H7 (cell line): Measurements from ENCODE around the gene BRMS1L. TPM values are rescaled to one million over a fixed set of nuclear protein-coding genes. Genes with fewer than 3 reads are reported as not detected.
A peak's percentile ranks its signal among the peaks of the same experiment; 100 is the strongest.
"Not testable (repeated sequence)": the region's sequence is repeated elsewhere in the genome, so short reads cannot be mapped to it uniquely, and the experiment has no call there.

Experiments used
- DNase-seq: peaks from one replicate; pipeline ENCODE4 v3.0.0; 2012
- H3K27me3 ChIP-seq: 2 replicates; pipeline ENCODE4 v1.6.0; 2011; ENCODE audit warnings: mild to moderate bottlenecking, low read length; ENCODE audit not compliant: control insufficient read depth, insufficient read depth
- H3K36me3 ChIP-seq: replicated peaks from 2 replicates; pipeline ENCODE4 v1.5.1; 2011; ENCODE audit warnings: low read length; ENCODE audit not compliant: control insufficient read depth, insufficient read depth
- H3K4me3 ChIP-seq: 2 replicates; pipeline ENCODE4 v1.5.1; 2011; ENCODE audit warnings: low read depth, mild to moderate bottlenecking, control low read depth, low read length, moderate library complexity; ENCODE audit not compliant: insufficient read depth
- total RNA-seq: library from RNA; depleted of rRNA; stranded (reverse); fragments of >200 nt; shearing (Covaris generic); gene quantifications from 2 replicates; pipeline ENCODE4 v1.2.3, GENCODE V29; 2014; rRNA removed

BRMS1L gene, protein sequence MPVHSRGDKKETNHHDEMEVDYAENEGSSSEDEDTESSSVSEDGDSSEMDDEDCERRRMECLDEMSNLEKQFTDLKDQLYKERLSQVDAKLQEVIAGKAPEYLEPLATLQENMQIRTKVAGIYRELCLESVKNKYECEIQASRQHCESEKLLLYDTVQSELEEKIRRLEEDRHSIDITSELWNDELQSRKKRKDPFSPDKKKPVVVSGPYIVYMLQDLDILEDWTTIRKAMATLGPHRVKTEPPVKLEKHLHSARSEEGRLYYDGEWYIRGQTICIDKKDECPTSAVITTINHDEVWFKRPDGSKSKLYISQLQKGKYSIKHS
- total RNA-seq = 1.7 and 4.6 TPM in 2 replicates

DNA sequence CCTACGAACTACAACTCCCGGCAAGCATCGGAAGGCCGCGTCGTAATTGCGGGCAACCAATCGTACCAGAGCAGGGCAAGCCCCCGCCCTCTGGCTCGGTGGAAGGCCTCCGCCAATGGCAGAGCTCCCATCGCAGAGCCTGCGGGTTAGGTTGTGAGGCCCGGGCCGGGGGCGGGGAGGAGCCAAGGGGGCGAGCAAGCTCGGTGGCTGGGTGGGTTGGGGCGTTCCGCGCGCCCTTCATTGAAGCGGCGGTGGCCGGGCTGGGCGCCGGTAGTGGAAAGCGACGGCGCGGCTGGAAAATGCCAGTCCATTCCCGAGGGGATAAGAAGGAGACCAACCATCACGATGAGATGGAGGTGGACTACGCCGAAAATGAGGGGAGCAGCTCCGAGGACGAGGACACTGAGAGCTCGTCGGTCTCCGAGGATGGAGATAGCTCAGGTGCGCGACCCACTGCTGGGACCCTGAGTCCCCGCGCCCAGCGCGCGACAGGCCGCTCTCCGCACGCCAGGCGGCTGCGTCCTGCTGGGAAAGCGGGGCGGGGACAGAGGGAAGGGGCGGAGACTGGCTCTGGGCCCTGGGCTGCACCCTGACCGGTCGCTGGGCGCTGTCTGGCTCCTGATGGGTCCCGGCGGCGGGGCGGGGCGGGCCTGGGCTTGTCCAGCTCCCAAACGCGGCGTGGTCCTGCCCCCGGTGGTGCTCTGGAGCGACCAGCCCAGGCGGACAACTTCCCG is at the start of gene BRMS1L:
Gene BRMS1L, plus strand, starts transcription at position 121 of the 734 bp plus-strand sequence. Its CDS starts 179 bp downstream, at position 300.
- H3K27me3 ChIP-seq = no peaks in the 10 kb centered on the region
- DNase-seq = peak; percentile 98

DNA sequence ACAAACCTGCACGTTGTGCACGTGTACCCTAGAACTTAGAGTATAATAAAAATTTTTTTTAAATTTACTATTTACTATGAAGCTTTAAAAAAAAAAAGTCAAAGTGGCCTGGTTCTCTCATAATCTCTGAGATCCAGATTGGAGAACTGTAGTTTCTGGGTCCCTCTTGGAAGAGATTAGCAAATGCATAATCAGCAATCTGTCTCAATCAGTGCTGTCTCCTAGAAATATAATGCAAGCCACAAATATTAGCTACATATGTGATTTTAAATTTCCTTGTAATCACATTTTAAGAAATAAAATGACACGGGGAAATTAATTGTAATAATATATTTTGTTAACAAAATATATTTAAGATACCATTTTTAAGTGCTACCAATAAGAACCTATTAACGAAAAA is 49.3 kb upstream of the BRMS1L start:
- Histone ChIP-seq H3K27me3 (no peaks in the 10 kb centered on the region), H3K36me3 (no peaks in the 10 kb centered on the region), H3K4me3 (no peak overlapping the region)
- no peak for DNase-seq

More for the DNA sequence above, at the start of gene BRMS1L:
- H3K4me3 ChIP-seq = peak within 1 kb of the TSS; percentile 96
- H3K36me3 ChIP-seq = no peaks in the 10 kb centered on the region

DNA sequence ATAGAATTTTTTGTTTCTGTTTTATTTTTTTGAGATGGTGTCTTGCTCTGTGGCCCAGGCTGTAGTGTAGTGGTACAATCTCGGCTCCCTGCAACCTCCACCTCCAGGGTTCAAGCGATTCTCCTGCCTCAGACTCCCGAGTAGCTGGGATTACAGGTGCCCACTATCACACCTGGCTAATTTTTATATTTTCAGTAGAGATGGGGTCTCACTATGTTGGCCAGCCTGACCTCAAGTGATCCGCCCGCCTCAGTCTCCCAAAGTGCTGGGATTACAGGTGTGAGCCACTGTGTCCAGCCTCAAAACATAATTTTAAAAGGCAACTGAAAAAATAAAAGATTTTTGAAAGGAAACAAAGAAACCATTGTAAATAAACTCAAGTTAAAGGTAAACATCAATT is 48.6 kb upstream of the BRMS1L start:
- not testable (repeated sequence) for H3K36me3 ChIP-seq, H3K27me3 ChIP-seq, H3K4me3 ChIP-seq, DNase-seq

DNA sequence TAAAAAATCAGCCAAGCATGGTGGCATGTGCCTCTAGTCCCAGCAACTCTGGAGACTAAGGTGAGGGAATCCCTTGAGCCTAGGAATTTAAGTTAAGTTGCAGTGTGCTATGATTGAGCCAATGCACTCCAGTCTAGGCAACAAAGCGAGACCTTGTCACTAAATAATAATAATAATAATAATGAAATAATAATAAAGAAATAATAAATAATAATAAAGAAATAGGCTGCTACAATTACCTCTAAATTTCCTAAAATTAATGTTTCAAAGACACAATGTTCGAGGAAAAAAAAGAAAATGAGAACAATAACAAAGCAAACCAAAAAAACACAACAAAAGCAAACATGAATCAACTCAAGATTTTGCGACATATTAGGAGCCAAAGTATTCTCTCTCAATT is 46.8 kb upstream of the BRMS1L start:
- DNase-seq = no peak
- no peaks in the 10 kb centered on the region for H3K36me3 ChIP-seq
- no peak overlapping the region for H3K4me3 ChIP-seq

DNA sequence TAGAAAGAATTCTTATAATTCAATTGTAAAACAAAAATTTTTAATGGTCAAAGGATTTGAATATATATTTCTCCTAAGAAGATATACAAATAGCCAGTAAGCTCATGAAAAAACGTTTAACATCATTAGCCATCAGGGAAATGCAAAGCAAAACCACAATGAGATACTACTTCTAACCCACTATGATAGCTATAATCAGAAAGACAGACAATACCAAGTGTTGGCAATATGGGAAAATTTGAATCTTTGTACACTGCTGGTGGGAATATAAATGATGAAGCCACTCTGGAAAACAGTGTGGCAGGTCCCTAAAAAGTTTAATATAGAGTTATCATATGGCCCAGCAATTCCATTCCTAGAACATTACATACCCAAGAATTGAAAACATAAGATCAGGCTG is 42.4 kb upstream of the BRMS1L start:
- H3K4me3 ChIP-seq = no peak overlapping the region
- no peaks in the 10 kb centered on the region for H3K36me3 ChIP-seq
- DNase-seq = no peak
- no peaks in the 10 kb centered on the region for H3K27me3 ChIP-seq

More for the DNA sequence above, 46.8 kb upstream of the BRMS1L start:
- H3K27me3 ChIP-seq = no peaks in the 10 kb centered on the region

DNA sequence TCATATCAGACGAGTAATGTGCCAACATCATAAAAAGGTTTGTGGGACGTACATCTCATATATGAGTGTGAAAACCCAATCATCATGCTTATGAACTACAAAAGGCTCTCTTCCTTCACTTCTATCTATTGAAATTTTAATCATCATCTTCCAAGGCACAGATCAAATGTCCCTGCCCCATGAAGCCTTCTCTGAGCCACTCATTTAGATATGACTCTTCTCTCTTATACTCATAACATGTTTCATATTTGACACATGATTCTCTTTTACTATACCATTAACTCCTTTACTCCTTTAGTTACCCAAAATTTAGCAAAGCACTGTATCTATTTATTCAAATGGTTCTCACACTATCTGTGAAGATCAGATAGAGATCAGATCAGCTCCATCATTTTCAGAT is 39.3 kb upstream of the BRMS1L start:
- Histone ChIP-seq H3K4me3 (no peak overlapping the region), H3K27me3 (no peaks in the 10 kb centered on the region), H3K36me3 (no peaks in the 10 kb centered on the region)
- no peak for DNase-seq

DNA sequence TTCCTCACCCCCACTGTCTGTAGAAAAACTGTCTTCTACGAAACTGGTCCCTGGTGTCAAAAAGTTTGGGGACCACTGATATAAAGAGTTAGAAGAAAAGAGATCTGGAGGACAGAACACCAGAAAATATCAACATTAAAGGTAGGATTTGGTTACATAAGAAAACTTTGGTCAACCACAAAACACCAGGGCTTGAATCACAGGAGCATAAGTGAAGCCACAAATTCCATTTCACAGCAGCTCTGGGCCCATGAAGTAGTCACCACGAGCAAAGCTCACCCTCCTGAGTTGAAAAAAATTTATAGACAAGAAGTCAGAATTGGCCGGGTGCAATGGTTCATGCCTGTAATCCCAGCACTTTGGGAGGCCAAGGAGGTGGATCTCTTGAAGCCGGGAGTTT is 36.5 kb upstream of the BRMS1L start:
- Histone ChIP-seq H3K4me3 (no peak overlapping the region), H3K36me3 (no peaks in the 10 kb centered on the region), H3K27me3 (no peaks in the 10 kb centered on the region)
- no peak for DNase-seq

DNA sequence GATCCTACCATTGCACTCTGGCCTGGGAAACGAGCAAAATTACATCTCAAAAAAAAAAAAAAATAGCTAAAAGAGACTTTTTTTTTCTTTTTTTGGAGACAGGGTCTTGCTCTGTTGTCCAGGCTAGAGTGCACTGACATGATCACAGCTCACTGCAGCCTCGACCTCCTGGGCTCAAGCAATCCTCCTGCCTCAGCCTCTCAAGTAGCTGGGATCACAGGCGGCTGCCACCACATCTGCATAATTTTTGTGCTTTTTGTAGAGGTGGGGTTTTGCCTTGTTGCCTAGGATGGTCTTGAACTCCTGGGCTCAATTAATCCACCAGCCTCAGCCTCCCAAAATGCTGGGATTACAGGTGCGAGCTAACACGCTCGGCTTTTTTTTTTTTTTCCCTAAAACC is 28.3 kb upstream of the BRMS1L start:
- Histone ChIP-seq H3K36me3 (no peaks in the 10 kb centered on the region), H3K27me3 (no peaks in the 10 kb centered on the region), H3K4me3 (no peak overlapping the region)
- no peak for DNase-seq

DNA sequence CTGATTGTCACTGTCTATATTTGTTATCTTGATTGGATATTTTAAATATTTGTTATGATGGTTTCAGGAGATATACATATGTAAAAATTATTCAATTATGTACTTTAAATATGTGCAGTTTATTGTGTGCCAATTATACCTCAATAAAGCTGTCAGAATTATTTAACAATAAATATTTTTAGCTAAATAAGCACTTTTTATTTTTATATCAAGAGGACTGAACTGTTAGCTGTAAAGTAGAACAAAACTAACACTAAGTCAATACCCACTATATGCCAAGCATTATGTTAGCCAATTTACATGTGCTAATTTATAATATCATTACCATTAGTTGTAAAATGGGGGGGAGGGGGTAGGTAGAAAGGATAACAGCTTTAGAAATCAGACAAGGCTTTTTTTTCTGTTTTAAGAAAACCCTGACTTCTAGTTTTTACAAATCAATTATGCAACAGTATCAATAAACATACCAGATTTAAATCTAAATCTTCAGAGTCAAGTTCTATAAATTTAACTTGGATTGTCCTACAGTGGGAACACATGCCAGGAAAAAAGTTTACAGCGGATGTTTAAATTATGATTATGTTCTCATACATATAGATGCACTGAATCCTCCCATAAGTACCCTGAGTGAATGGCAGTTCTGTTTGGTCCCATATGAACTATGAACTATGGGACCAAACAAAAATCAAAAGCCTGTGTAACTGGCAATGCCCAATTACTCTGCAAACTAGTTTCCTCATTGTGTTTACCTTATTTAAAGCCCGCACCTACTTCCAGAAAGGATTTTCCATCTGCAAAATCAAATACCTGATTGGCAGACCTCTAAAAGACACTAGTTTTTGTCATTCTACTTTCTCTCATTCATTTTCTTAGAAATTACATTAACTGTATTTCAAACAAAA is 19.9 kb upstream of the BRMS1L start:
- no peak for DNase-seq
- Histone ChIP-seq H3K27me3 (no peaks in the 10 kb centered on the region), H3K4me3 (no peak overlapping the region), H3K36me3 (no peaks in the 10 kb centered on the region)

DNA sequence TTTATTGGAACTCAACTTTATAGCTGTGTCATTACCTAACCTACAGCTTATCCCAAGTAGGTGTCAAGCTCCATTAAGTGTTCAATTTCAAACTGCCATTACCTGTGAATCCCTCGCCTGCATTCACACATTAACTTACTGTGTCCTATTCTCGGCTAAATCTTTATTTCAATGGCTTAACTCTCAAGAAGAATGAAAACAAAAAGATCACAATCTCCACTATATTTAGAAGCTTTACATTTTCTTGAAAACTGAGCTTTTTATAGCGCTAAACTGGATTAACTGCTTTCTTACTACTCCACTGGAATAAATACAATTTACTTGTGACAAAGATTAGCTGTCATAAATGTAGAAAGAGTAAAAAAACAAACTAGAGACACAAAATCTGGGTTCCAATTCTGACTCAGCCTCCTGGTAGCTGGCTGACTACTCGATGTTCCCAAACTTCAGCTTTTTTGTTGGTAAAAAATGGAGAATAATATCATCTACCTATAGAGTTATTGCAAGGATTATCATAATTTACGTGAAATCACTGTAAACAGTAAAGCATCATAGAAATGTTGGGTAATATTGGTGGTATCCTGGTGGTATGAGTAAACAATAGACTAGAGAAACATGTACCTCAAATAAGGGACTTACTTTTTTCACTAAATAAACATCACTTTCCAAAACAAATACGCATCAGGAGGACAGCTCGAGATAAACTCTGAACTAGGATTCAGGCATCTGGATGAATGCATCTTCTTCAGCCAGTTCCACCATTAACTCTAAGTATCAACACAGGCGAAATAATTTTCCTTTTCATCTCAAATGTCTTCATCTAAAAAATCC is 18.8 kb upstream of the BRMS1L start:
- Histone ChIP-seq H3K27me3 (no peaks in the 10 kb centered on the region), H3K36me3 (no peaks in the 10 kb centered on the region), H3K4me3 (no peak overlapping the region; the same call in 1 of the 2 replicates)
- no peak for DNase-seq

DNA sequence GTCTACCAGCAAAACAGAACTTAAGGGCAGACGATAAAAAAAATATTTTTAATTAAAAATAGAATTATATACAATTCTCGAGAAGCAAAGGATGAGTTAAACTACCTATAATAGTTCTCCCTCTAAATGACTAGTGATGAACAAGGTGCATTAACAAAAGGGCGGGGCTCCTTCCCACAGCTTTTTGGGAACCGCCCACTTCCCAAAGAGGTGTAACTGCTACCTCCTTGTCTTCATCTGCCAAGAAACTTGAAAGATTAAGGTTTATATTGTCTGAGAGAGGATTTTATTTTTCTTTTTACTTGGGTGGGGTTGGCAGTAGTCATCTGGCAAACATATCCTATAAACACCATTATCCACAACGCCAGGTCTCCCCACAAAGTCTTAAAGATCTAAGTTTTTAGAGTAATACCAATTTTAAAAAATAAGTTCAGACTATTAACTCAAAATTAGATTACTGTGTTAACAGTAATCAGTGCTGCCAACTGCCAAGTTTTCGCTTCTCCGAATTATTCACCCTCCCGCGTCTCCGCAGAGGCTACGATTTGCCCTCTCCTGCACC is 18.0 kb upstream of the BRMS1L start:
- no peaks in the 10 kb centered on the region for H3K27me3 ChIP-seq
- H3K36me3 ChIP-seq = no peaks in the 10 kb centered on the region
- peak overlapping the region; percentile 69 for H3K4me3 ChIP-seq
- DNase-seq = peak; percentile 51

DNA sequence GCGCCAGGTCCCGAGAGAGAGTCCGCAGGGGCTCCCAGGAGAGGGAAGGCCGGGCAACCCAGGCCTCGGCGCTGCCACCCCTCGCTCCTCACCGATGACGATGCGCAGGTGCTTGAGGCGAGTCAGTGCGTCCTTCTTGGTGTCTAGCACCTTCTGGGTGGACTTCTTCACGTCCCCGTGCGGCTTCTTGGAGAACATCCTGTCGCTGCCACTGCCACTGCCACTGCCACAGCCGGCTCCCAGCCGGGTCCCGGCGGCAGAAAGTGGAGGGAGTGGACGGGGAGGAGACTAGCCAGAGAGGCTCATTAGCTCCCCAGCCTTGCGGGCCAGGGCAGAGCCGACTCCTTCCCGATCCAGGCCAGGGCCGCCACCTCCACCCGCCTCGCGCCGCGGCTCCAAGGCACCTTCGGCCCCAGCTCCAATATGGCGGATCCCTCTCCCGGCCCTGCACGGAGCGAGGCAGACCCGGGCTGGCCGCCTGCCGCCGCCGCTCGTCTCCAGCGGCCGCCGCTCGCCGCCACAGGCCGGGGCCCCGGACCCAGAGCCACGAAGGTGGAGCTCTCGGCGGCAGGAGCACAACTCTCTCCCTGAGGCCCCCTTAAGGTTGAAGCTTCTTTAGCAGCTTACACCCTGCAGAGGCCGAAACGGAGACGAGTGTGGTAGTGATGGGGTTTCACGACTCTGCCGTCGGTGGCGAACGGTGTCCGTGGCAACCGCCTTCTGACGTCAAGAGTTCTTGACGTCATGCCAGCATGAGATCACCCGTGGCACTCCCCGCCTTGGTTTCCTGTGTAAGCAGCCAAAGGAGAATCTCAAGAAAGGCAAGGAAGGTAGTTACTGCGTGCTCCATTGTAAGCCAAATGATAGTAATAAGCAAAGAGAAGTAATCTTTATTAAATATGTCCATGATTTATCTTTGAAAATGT is 17.2 kb upstream of the BRMS1L start, which contains the start of gene RALGAPA1:
Gene RALGAPA1, minus strand, starts transcription at position 658 of the 926 bp plus-strand sequence. Its CDS starts 460 bp downstream, at position 198.
- H3K27me3 ChIP-seq, H3K36me3 ChIP-seq: not testable (repeated sequence)
- H3K4me3 ChIP-seq = peak within 1 kb of the TSS; percentile 69
- DNase-seq = peak; percentile 83

DNA sequence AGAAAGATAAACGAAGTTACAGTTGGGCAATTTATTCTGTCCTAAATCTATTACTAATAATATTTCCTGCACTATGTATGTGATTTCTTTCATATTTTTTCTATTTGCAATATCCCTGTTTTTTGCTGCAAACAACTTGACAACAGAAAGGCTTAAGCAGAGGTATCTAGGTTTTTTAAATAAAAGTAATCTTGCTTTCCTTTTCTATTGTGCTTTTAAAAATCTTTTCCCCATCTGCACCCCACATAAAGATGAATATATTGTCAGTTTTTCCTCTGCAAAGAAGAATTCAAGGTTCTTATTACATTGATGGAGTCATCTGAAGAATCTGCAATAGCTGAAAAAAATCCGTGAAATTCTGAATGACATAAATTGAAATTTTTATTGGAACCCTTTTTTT is 16.5 kb upstream of the BRMS1L start:
- H3K4me3 ChIP-seq = no peak overlapping the region
- DNase-seq = no peak
- H3K36me3 ChIP-seq = no peaks in the 10 kb centered on the region
- no peaks in the 10 kb centered on the region for H3K27me3 ChIP-seq
